HUES48 (cell line): Measurements from ENCODE around the gene SERPINH1.
"Not testable (repeated sequence)": the region's sequence is repeated elsewhere in the genome, so short reads cannot be mapped to it uniquely, and the experiment has no call there.

ENCODE experiments used
- H3K27ac ChIP-seq: one replicate; pipeline ENCODE4 v1.7.0; 2013; ENCODE audit warnings: low read depth, low read length, inconsistent platforms
- H3K27me3 ChIP-seq: 2 replicates; pipeline ENCODE4 v1.6.1; 2013; ENCODE audit warnings: mild to moderate bottlenecking, low read length; ENCODE audit not compliant: control insufficient read depth, insufficient read depth
- H3K36me3 ChIP-seq: 2 replicates; pipeline ENCODE4 v1.6.1; 2013; ENCODE audit warnings: low read length; ENCODE audit not compliant: control insufficient read depth, insufficient read depth
- H3K4me1 ChIP-seq: 2 replicates; pipeline ENCODE4 v1.6.1; 2013; ENCODE audit warnings: mild to moderate bottlenecking, low read length; ENCODE audit not compliant: control insufficient read depth, insufficient read depth
- H3K4me3 ChIP-seq: 2 replicates; pipeline ENCODE4 v1.5.1; 2013; ENCODE audit warnings: mild to moderate bottlenecking, low read depth, low read length
- H3K9ac ChIP-seq: 2 replicates; pipeline ENCODE4 v1.6.1; 2013; ENCODE audit warnings: mild to moderate bottlenecking, low read depth, low read length, moderate library complexity
- H3K9me3 ChIP-seq: 2 replicates; pipeline ENCODE4 v1.6.1; 2013; ENCODE audit warnings: low read length; ENCODE audit not compliant: control insufficient read depth, insufficient read depth

The SERPINH1 gene

DNA sequence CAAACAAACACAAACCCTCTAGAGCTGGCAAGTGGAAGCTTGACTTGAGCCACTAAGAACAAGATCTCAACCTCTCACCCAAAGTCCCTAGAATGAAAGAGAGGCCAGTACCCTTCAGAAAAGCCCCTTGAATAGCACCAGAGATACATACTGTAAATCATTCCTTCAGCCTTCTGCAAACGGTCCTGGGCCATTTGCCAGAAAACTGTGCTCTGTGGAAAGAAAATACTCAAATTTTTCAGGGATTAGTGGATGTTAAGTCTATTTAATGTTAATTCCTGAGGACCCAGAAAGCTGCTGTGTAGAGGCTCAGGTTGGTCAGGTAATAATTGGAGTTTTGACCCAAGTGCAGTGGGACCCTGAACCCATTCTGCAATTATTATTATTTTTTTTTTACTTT is 16.9 kb downstream of the SERPINH1 start:
- Histone ChIP-seq H3K27ac (no peak overlapping the region), H3K36me3 (0 out of 2 replicates have a peak, but pooled peaks cover 2% of the 10 kb centered on the region), H3K4me1 (peaks cover 6% of the 10 kb centered on the region), H3K9me3 (no peaks in the 10 kb centered on the region), H3K9ac (no peak overlapping the region), H3K4me3 (no peak overlapping the region), H3K27me3 (no peaks in the 10 kb centered on the region)

DNA sequence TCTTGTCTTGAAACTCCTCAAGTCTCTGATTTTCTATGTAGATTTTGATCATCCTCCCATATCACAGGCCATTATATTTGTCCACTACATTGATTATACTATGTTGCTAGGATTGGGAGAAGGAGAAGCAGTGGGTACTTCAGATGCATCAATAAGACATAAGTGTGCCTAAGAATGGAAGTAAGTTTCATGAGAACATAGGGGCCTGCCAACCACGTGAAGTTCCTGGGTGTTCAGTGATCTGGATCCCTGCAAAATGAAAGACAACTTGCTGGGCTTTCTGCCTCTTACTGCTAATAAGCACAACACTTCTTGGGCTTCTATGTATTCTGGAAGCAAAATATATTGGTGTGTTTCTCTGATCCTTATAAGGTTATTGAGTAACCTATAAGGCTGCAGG is 17.8 kb downstream of the SERPINH1 start:
- no peak overlapping the region for H3K9ac ChIP-seq
- H3K27ac ChIP-seq, result no peak overlapping the region
- no peaks in the 10 kb centered on the region for H3K36me3 ChIP-seq
- no peaks in the 10 kb centered on the region for H3K9me3 ChIP-seq
- no peak overlapping the region for H3K4me3 ChIP-seq
- peaks cover 11% of the 10 kb centered on the region for H3K4me1 ChIP-seq
- H3K27me3 ChIP-seq, result no peaks in the 10 kb centered on the region

DNA sequence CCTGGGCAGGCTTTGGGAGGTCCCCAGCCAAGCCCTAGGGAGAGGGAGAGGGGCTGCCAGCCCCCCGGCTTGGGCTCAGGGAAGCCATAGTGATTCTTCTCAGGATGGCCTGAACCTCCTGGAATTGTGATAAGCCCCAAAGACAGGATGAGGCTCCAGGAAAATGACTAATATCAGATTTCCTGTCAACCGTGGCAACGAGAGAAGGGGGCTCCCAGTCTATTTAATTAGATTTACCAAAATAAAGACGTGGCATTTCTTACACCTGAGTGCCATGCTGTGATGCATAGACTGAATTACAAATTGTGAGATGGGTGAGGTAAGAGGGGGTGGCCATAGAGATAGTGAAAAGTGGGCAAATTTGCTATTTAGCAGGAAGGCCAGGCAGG is 20.4 kb downstream of the SERPINH1 start:
- Histone ChIP-seq H3K36me3 (no peaks in the 10 kb centered on the region), H3K27ac (peak overlapping the region; percentile 83), H3K9me3 (no peaks in the 10 kb centered on the region), H3K27me3 (no peaks in the 10 kb centered on the region), H3K4me1 (peaks cover 11% of the 10 kb centered on the region), H3K9ac (no peak overlapping the region), H3K4me3 (peak overlapping the region; percentile 82)

DNA sequence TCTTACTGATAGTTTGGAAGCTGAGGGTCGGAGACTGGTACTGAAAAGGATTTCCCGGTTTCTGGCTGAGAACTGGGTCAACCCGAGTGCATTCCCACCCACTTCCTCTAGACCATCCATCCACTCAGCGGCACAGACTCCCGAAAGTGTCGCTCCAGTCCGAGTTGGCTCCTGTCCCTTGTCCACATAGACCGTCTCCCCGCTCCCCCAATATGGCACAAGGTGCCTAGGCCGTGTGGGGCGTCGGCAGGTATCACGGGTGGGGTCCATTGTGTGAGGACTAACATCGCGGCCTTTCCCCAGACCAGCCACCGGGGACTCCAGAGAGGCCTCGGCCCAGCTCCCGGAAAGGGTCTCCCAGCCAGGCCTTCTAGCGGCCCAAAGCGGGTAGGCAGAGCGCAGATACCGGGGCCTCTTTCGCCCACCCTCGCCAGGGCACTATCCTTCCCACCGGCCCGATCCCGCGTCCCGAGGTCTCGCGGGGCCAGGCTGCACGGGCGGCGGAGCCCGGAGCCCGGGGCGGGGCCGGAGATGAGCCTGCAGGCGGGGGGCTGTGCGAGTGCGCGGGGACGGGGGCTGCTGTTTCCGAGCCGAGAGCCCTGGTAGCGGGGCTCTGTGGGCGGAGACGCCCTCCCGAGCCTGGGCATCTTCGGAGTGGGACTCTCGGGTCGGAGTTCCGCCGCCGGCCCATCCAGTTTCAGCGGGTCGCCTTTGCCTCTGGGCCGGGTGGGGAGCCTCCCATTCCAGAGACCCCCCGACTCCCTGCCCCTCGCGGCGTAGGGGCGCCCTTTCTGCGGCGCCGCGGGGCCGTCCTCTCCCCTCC is 21.1 kb downstream of the SERPINH1 start:
- peak overlapping the region; percentile 70 for H3K9ac ChIP-seq
- H3K27ac ChIP-seq, result peak overlapping the region; percentile 83
- H3K27me3 ChIP-seq, result no peaks in the 10 kb centered on the region
- H3K9me3 ChIP-seq, result no peaks in the 10 kb centered on the region
- peak overlapping the region; percentile 82 for H3K4me3 ChIP-seq
- peaks cover 11% of the 10 kb centered on the region for H3K4me1 ChIP-seq
- H3K36me3 ChIP-seq, result no peaks in the 10 kb centered on the region

DNA sequence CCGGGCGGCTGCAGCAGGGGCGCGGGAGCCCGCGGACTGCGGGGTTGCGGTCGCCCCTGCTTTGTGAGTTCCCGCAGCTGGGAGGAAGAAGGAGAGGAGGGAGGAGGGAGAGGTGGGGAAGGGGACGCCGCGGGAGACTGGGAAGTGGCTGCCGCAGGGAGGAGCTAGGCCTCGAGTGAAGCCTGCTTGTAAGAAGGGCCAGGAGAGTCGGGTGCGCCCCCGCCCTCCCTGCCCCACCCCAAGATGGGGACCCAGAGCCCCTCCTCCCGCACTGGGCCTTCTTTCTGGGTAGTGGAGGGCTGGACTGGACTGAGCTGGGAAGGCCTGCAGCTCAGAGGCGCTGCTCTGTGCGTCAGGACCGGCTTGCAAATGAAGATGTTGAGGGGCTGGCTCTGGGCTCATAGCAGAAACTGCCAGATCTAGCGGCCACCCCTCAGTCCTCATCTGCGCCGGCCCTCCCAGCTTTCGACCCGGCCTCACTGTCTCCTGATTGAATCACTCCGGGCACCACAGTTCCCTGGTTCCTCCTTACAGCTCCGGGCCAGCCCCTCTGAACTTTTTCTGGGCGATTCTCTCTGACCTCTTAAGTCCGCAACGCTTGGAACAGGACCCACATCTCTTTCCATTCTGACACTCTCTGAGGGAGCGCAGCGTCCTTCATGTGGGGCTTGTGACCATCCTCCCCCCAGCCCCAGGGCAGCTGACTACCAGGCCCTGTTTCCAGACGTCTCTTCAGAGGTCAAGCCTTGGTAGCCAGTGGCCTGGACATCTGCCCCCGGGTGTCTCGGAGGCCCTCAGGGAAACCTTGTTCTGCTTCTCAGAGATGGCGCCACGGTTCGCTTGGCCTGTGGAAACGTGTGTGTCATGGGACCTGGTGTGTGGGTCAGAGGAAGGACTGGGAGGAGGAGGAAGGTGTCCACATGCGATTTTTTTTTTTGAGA is 21.9 kb downstream of the SERPINH1 start:
- no peaks in the 10 kb centered on the region for H3K9me3 ChIP-seq
- H3K27me3 ChIP-seq, result no peaks in the 10 kb centered on the region
- H3K36me3 ChIP-seq, result no peaks in the 10 kb centered on the region
- peak overlapping the region; percentile 83 for H3K27ac ChIP-seq
- peaks cover 11% of the 10 kb centered on the region for H3K4me1 ChIP-seq
- peak overlapping the region; percentile 82 for H3K4me3 ChIP-seq
- H3K9ac ChIP-seq, result peak overlapping the region; percentile 70

DNA sequence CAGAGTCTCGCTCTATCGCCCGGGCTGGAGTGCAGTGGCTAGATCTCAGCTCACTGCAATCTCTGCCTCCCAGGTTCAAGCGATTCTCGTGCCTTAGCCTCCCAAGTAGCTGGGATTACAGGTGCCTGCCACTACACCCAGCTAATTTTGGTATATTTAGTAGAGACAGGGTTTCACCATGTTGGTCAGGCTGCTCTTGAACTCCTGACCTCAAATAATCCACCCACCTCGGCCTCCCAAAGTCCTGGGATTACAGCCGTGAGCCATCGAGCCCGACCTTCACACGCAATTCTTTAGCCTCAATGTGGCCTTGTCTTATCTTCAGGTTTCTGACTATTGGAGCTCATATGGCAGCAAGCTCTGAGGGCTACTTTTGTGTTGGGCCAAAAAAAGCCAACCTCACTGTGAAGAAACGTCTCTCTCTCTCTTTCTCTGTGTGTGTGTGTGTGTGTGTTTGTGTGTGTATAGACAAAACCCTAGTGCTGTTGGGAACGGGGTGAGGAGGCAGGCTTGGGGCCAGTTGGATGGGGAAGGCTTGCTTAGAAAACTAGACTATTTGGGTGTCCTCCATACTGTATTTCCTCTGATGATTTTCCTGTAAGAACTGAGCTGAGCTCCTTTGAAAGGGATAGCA is 22.7 kb downstream of the SERPINH1 start:
- H3K4me3 ChIP-seq, result not testable (repeated sequence)

DNA sequence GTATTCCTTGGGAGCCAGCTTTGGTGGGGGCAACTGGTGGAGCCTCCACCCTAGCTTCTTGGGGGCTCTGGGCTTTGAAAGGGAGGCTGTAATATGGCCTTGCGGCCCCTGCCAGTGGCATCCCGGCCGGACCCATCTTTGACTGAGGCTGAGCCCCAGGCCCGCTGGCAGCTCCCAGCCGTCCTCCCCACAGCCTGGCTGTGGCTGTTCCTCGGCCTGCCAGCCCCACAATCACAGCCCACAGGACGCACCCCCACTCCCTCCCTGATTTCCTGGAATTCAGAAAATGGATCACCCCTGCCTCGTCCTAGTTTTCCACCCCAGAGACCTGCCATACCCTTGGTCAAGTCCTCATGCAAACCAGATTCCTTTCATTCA is 23.2 kb downstream of the SERPINH1 start:
- H3K9me3 ChIP-seq, result no peaks in the 10 kb centered on the region
- no peak overlapping the region for H3K9ac ChIP-seq
- no peaks in the 10 kb centered on the region for H3K27me3 ChIP-seq
- H3K36me3 ChIP-seq, result no peaks in the 10 kb centered on the region
- peaks cover 11% of the 10 kb centered on the region for H3K4me1 ChIP-seq
- H3K27ac ChIP-seq, result no peak overlapping the region
- H3K4me3 ChIP-seq, result no peak overlapping the region

More for the DNA sequence above, 22.7 kb downstream of the SERPINH1 start:
- H3K9me3 ChIP-seq, H3K36me3 ChIP-seq, H3K9ac ChIP-seq, H3K27me3 ChIP-seq, H3K27ac ChIP-seq: not testable (repeated sequence)
- H3K4me1 ChIP-seq, result peaks cover 11% of the 10 kb centered on the region

DNA sequence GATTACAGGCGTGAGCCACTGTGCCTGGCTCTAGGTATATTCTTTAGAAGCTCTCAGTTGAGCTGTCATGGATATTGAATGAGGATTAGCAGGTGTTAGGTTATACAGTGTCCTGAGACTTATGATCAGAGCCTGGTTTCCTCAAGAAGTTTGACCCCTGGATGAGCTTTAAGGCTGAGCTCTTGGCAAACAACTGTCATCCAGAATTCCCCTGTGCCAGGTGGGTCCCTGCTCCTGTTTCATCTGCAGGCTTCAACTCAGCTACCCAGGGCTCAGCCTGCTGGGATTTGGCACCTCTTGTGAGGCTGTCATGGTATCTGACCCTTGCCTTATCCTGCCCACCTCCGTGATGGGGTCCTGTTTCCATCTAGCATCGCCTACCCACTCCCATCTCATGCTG is 24.3 kb downstream of the SERPINH1 start:
- Histone ChIP-seq H3K27me3 (no peaks in the 10 kb centered on the region), H3K27ac (no peak overlapping the region), H3K36me3 (no peaks in the 10 kb centered on the region), H3K9me3 (no peaks in the 10 kb centered on the region), H3K4me3 (no peak overlapping the region), H3K4me1 (peaks cover 11% of the 10 kb centered on the region), H3K9ac (no peak overlapping the region)

DNA sequence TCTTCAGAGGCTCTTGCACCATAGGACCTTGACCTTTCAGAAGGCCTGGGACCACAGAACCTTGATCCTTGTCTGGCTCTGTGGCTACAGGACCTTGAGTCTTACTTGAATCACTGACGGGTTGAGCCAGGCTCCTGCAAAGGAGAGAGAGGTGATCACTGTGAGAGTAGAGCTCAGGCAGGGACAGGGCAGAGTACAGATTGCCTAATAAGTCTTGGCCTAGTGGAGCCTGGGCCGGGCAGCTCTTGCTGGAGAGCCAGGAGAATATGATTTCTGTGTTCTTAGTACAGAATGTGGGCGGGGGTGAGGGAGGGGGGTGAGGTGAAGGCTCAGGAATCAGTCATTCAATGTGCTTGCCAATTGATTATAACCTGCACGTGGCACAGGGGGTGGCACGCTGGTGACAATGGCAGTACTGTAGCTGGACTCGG is 26.0 kb downstream of the SERPINH1 start:
- Histone ChIP-seq H3K9me3 (no peaks in the 10 kb centered on the region), H3K4me1 (peaks cover 6% of the 10 kb centered on the region), H3K27me3 (no peaks in the 10 kb centered on the region), H3K9ac (no peak overlapping the region), H3K36me3 (no peaks in the 10 kb centered on the region), H3K4me3 (no peak overlapping the region), H3K27ac (no peak overlapping the region)

DNA sequence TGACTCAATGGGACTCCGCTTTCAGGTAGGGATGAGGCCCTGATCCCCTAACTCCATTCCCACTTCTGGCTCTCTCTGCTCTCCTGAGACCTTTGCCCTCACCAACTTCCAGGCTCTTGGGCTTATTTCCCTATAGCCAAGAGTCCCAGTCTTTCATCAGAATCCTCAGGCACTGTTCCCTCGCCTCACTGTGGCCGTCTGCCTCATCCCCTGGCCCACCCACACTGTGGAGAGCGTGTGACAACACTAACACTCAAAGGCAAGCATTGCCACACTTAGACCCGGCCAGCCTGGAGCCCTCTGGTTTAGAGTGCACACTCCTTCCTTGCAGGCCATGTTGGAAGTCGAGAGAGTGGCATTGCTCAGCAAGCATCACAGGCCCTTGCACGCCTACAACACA is 27.0 kb downstream of the SERPINH1 start:
- Histone ChIP-seq H3K9me3 (no peaks in the 10 kb centered on the region), H3K27me3 (no peaks in the 10 kb centered on the region), H3K9ac (no peak overlapping the region), H3K36me3 (no peaks in the 10 kb centered on the region), H3K4me3 (no peak overlapping the region), H3K4me1 (peaks cover 4% of the 10 kb centered on the region), H3K27ac (no peak overlapping the region)
